HepG2 (cell line): ENCODE data around the gene IRF6.

ENCODE experiments used
- PHF21A ChIP-seq: sonication (generic); formaldehyde crosslinking; IDR thresholded peaks from 2 replicates; pipeline ENCODE4 v1.5.0; 2020; ENCODE audit warnings: mild to moderate bottlenecking, missing genetic modification reagents
- ZKSCAN1 ChIP-seq: fragments of 150-350 bp; IDR thresholded peaks from 2 replicates; pipeline ENCODE4 v1.6.1; 2014; ENCODE audit warnings: low read length
- ZNF383 ChIP-seq: sonication (generic); formaldehyde crosslinking; IDR thresholded peaks from 2 replicates; pipeline ENCODE4 v1.4.0; 2020; ENCODE audit warnings: missing genetic modification reagents, mild to moderate bottlenecking, borderline replicate concordance

DNA sequence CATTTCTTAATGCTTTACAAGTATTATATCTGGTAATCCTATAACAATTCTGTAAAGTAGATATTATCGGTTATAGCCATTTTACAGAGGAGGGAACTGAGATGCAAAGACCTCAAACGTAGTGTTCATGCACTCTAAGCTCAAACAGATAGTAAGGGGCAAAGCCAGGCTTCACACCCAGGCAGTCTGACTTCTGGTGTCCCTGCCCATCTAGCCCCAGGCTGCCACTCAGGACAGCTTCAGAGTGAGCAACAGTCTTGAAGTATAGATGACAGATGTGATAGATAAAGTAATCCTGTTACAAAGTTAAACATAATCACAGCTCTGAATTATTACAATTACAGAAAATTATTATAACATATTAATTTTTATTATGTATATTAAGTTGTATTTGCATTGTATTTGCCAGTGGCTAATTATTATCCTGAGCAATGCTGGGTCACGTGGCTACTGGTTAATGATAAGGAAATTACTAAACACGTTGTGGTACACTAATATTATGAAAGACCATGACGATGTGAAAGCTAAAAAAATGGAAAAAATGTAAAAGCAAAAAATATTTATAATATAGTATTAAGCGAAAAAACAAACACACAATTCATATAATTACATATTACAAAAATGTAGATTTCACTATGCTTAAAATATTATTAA lies 56.1 kb downstream of the IRF6 start:
- no peak for TF ChIP-seq ZKSCAN1
- TF ChIP-seq PHF21A: no peak
- no peak for TF ChIP-seq ZNF383 (CRISPR knock-in tag)
